Stimulated activated CD4-positive, alpha-beta T cell treated with anti-CD3 and anti-CD28 coated beads, Interleukin-12 subunit alpha, Interleukin-12 subunit beta, amount 100 ng/mL, for 48 hours (primary cell): ENCODE results near the gene PFKP.
A peak's percentile ranks its signal among the peaks of the same experiment; 100 is the strongest.
"Not testable (repeated sequence)": the region's sequence is repeated elsewhere in the genome, so short reads cannot be mapped to it uniquely, and the experiment has no call there.

Experiments
- DNase-seq, 3 donors: peaks; one replicate each; pipeline ENCODE4 v3.0.0-alpha.2; 2020; ENCODE audit warnings: low read depth in 2 of 3, low spot score in 1 of 3

Gene PFKP

DNA sequence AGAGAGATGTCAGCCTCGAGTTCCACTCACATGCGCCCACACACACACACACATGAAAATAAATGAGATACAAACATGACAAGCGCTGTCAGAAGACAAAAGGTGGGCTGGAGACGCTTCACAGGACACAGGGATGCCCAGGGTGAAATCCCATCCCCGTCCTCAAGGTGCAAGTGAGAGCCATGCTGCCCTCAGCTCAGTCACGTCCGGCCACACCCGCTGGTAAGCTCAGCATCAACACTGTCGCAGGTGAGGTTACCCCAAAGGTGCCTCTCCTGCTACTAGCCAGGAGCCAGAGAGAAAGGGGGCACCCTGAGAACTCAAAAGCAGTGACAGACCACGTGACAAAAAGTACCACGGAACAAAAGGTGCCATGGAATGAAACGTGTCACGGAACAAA lies 83.0 kb downstream of the PFKP start:
- DNase-seq, result no peak

GRCh38 chr10:3150961-3151360 lies 83.6 kb downstream of the PFKP start:
- no peak for DNase-seq

DNA sequence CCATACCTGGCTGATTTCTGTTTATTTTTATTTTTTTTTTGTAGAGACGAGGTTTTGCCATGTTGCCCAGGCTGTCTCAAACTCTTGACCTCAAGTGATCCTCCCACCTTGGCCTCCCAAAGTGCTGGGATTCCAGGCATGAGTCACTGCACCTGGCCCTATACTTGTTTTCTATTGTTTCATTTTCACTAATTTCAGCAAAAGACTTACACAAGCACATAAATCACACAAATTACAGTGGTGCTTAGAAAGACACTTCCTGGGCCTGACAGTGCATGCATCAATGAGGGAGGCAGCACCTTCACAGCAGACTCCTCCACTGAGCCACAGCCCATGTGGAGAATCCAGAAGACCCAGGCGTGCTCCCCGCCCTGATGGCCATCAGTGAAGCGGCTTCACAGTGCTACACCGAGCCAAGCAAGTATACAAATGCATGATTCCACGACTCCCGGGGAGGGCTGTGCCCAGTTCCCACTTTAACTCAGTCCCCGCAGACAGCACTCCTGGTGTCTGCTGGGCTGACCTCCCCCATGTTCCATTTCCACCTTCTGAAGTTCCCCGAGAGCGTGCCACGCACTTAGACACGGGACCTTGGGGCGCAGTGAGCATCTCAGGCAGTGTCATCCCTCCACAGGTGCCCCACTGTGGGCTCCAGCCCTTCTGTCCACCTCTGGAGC lies 84.7 kb downstream of the PFKP start:
- no peak for DNase-seq

DNA sequence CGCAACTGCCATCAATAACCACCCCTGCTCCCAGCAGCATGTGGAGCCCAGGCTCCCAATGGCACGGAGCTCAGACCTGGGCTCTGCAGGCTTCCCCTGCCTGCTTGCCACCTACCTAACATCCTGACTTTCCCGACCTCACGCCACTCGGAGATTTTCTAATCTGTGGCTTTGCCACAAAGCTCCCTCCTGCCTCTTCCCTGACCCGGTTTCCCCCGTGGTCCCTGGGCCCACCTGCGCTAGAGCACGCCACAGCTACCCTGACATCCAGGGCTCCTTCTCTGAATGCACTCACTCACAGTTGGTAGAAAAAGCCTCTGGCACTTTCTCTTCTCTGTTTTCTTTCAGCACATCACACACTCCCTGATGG lies 85.2 kb downstream of the PFKP start:
- no peak for DNase-seq

DNA sequence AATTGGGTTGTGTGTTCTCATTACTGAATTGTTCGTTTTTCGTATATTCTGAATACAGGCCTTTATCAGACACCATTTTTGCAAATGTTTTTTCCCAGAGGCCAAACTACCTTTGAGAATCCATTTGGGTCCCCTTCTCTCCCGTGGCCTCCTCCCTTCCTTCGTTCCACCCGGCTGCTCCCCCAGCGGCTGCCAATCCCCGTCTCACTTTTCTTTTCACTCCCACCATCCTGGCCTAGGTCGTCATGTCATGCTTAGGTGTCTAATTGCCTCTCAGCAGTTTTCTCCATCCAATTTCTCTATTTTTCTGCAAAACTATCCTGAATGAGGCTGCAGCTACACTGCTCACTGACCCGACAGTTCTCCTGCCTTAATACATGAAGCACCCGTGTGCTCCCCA lies 87.3 kb downstream of the PFKP start:
- DNase-seq, result no peak

DNA sequence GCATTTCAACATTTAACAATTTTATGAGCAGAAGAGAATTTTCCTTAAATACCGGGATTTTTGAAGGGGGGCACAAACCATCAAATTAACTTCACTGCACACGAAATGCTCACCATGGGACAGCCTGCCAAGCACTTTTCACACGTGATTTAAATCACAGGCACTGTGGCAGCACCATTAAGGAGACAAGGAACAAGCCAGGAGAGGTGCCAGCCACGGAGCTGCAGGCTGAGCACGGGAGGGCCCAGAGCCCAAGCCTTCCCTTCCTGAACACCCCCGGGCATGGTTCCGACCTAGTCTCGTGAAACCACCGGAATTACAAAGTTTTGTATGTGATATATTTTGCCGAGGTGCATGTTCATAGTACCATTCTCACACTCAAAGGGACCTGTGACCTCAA lies 91.8 kb downstream of the PFKP start:
- DNase-seq, result no peak

GRCh38 chr10:3162533-3162932 lies 95.2 kb downstream of the PFKP start:
- DNase-seq, result no peak

DNA sequence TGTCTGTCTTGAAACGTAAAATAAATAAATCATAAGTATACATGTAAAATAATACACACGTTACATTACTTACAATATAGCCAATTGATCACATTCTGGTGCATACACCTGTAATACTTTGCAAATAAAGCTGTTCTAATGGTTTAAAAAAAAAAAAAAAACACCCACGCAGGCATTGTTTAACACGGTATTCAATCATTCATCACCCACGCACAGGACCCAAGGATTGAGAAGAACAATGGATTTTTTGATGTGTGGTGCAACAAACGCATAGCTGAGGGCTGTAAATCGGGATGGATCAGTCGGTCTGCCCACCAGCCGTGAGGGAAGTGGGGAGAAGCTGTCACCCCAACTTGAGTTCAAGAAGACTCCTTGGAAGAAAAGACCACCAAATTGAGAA lies 96.5 kb downstream of the PFKP start:
- DNase-seq, result no peak

GRCh38 chr10:3165196-3165595 lies 97.8 kb downstream of the PFKP start:
- no peak for DNase-seq

DNA sequence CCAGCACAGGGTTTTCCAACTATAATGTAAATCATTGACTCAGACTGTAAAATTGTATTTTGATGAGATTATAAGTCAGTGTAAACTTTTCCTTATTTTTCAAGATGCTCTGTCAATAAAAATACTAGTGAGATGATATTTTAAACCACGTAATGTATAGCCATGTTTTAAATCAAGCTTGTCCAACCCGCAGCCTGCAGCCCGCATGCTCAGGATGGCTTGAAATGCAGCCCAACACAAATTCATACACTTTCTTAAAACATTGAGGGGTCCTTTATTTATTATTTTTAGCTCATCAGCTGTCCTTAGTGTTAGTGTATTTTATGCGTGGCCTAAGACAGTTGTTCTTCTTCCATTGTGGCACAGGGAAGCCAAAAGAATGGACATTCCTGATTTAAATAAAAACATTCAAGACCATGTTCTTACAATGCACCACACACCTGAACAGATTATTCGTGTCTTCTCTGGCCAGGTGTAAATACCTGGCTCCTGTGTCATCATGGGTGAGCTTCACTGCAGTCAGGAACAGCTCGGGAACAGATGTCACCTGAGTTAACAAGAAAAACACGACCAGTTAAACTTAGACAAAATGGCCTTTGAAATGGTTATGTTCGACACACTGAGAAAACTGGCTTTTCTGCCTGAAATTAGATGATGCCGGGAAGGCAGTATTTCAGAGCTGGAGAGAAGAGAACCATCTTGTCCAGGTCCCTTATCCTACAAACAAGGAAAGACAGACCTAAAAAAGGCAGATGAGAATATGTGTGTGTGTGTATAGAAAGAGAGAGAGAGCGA lies 99.3 kb downstream of the PFKP start:
- no peak for DNase-seq

DNA sequence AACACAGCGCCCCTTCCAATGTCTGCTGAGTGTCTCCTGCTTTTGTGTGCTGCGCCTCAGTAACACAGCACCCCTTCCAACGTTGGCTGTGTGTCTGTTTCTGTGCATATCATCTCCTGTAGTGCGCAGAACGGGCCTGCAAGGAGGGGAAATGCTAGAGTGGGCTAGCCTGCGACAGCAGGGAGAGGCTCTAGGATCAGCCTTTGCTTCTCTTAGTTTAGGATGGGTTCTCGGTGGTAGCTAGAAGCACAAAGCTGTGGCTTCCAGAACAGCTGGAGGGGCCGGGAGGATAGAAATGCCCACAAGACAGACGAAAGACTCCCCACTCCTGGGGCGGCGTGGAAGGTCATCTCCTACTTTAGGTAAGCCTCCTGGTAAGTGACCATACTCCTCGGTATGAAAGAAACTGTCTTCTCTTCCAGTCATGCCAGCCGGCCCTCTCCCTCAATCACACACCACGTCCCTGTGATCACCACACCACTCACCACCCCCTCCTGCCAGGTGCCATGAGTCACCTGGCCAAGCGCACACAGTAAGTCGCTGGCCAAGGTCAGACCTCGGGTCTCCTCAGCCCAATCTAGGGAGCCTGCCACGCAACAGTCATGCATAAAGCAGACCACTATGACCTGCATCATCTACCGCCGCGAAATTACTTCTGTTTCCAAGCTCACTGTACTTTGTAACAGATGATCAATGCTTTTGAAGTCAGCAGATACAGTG lies 100.4 kb downstream of the PFKP start:
- no peak for DNase-seq

DNA sequence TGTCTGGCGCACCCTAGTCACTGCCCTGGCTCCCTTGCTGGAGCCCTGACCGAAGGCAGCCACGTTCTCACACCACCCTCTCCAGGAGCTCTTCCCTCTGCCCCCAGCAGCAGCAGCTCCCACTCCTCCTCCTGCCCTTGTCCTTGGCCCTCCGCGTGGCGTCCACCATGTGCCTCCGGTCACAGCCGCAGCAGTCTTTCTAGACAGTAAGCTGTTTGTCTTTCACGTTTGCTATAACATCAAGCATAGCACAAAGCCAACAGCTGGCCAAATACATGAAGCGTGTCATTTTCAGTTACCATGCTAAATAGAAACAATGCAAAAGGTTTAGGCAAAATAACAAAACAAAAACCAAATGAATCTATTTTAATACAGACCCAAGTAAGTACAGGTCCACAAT lies 101.9 kb downstream of the PFKP start:
- no peak for DNase-seq

DNA sequence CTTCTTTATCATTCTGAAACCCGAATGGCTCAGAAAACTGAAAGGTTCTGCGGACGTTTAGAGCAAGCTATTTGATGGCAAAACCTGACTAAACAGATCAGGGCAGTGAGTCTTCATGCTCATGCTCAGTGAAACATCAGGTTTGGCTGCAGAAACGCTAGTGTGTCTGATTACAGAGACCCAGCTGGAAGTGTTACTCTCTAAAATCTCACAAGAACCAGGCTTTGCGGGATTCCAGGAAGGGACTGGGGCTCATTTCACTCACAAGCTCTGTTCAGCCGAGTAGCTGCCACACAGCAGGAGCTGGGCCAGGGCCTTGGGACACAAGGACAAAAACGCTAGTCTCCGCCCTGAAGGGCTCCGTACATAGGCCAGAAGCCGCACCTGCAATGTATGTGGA lies 102.3 kb downstream of the PFKP start:
- DNase-seq, result no peak

DNA sequence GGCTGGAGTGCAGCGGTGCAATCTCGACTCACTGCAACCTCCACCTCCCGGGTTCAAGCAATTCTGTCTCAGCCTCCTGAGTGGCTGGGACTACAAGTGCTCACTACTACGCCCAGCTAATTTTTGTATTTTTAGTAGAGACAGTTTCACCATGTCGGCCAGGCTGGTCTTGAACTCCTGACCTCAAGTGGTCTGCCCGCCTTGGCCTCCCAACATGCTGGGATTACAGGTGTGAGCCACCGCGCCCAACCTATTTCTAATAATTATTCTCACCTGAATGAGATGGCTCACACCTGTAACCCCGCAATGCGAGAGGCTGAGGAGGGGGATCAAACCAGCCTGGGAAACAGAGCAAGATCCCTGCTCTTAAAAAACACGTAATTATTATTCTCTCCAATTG lies 104.1 kb downstream of the PFKP start:
- DNase-seq, result not testable (repeated sequence)

- DNase-seq, result peak in 2 of 3 donors; percentile 21 to 40
Measured at GRCh38 chr10:3172081-3172445, 104.7 kb downstream of the PFKP start.

DNA sequence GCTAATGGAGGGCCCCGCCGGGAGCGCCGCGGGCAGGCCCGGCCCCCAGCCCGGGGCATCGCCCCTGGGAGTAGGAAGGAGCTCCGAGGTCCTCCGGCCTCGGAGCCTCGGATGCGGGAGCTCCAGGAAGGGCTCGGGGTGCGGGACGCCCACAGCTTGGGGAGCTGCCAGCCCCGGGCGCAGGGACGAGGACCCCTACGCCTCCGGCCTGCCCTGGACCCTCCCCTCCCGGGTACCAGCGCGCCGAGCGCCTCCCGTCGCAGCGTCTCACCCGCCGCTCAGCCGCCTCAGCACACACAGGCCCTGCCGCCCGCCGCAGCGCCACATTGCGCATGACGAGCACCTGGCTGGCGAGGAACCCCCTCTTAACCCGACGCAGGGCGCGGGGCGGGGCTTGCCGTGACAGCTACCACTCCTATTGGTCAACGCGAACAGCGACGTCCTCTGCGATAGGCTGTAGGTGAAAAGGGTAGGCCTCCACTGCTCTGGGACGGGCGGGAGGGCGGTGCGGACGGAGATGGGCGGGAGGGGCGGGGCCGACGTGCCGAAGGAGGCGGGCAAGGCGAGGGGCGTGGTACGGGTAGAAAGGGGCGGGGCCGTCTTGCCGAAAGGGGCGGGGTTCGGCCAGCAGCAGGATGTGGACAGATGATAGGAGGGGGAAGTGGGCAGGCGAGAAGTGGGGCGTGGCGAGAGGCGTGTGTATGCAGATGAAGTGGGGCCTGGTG lies 105.3 kb downstream of the PFKP start, which contains the start of gene PITRM1:
TSS of gene PITRM1 (minus strand) at position 337 of the 725 bp plus-strand sequence. CDS start at position 327, 10 bp downstream.
- DNase-seq, result peak; percentile 98 to 99 (median 99)

- DNase-seq, result peak in 1 of 3 donors; percentile 72
Measured at GRCh38 chr10:3173171-3173878, 106.0 kb downstream of the PFKP start.

DNA sequence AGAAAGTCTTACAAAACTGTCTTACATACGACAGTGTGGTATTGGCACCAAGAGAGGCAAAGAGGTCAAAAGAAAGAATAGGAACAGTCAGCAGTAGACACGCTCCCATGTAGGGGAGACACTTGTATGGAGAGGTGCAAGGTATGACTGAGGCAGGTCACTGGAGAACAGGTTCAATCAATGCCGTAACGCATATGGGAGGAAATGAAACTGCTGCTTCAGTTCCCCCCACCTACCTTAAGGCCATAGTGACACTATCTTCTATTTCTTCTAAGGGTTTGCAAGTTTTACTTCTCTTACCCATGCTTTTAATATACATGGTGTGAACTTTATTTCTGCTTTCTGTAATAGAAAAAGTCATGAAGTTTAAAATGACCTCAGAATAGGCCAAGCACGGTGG lies 110.7 kb downstream of the PFKP start:
- DNase-seq, result no peak

DNA sequence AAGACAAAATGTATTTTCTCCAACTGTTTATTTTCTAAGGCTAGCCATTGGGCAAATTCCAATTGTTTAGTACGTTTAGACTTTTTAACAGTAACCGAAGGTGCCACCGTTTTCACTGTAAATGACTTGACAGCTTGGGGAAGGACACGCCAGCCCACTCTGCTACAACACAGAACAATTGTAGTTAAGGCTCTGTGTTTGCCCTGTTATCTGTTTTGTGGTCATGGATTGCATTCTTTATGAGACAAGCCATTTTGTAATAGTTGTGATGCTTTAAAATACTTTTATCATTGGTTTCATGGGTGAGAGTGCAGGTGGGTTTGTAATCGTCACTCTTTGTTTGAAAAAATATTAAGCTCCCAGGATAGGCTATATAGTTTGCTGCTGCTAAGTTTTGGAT lies 111.8 kb downstream of the PFKP start:
- DNase-seq, result no peak

- DNase-seq, result no peak
Measured at GRCh38 chr10:3180355-3181025, 113.1 kb downstream of the PFKP start.
